ENCODE data around the gene SPIB.

Gene SPIB

DNA sequence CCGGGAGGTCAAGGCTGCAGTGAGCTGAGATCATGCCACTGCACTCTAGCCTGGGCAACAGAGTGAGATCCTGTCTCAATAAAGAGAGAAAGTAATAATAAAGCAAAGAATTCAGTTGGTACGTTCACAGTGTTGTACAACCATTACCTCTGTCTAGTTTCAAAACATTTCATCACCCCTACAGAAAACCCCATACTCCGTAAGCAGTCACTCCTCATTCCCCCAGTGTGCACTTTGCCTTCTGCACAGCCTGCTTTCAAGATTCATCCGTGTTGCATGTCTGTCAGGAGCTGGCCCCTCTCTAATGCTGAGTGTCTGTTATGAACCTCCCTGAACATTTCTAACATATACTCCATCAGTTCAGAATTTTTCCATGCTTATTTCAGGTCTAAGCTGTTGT lies 25.1 kb upstream of the SPIB start:
- TF ChIP-seq EZH2phosphoT487 (IDR thresholded peaks at IDR 0.05; ENCODE audit: low read depth) = no peak
- TF ChIP-seq, protein P1, sequence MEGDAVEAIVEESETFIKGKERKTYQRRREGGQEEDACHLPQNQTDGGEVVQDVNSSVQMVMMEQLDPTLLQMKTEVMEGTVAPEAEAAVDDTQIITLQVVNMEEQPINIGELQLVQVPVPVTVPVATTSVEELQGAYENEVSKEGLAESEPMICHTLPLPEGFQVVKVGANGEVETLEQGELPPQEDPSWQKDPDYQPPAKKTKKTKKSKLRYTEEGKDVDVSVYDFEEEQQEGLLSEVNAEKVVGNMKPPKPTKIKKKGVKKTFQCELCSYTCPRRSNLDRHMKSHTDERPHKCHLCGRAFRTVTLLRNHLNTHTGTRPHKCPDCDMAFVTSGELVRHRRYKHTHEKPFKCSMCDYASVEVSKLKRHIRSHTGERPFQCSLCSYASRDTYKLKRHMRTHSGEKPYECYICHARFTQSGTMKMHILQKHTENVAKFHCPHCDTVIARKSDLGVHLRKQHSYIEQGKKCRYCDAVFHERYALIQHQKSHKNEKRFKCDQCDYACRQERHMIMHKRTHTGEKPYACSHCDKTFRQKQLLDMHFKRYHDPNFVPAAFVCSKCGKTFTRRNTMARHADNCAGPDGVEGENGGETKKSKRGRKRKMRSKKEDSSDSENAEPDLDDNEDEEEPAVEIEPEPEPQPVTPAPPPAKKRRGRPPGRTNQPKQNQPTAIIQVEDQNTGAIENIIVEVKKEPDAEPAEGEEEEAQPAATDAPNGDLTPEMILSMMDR (IDR thresholded peaks at IDR 0.05; ENCODE audit: low read depth, low read length) = no peak
- no peak overlapping the region for H3K4me3 ChIP-seq (ENCODE audit: low read length)
- H3K27me3 ChIP-seq (ENCODE audit: low read depth, low read length) = no peaks in the 10 kb centered on the region
- no peaks in the 10 kb centered on the region for H3K9me3 ChIP-seq (ENCODE audit: insufficient read depth, low read length)
- H4K20me1 ChIP-seq (ENCODE audit: insufficient read depth, low read length) = peaks cover 14% of the 10 kb centered on the region
- H3K9ac ChIP-seq (ENCODE audit: low read length) = no peak overlapping the region
- no peaks in the 10 kb centered on the region for H3K4me1 ChIP-seq (ENCODE audit: low read length)
- H3K36me3 ChIP-seq (replicated peaks; ENCODE audit: low read depth, low read length) = peaks cover 45% of the 10 kb centered on the region
- peaks cover 87% of the 10 kb centered on the region for H3K79me2 ChIP-seq (ENCODE audit: low read length)
- H2AFZ ChIP-seq (ENCODE audit: low read depth, low read length) = no peak overlapping the region
- H3K4me2 ChIP-seq (ENCODE audit: low read length) = no peak overlapping the region
- H3K27ac ChIP-seq (ENCODE audit: low read length) = no peak overlapping the region

DNA sequence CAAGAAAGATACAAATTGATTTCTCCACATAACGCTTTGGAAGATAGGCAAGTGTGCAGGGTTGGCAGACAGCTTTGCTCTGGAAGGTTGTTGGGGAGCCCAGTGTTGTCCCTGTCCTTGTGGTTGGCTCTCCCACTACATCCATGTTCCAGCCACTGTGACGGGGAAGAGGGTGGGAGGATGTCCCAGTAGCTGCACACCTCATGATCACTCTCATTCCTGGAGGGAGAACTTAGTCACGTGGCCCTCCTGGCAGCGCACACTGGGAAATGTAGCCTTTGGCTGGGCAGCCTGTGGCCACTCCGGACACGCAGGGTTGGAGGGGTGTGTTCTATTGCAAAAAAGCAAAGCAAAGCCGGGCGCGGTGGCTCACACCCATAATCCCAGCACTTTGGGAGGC lies 24.7 kb upstream of the SPIB start:
- Histone ChIP-seq H3K4me1 (ENCODE audit: low read length) (no peaks in the 10 kb centered on the region), H4K20me1 (ENCODE audit: insufficient read depth, low read length) (peaks cover 17% of the 10 kb centered on the region), H3K27me3 (ENCODE audit: low read depth, low read length) (no peaks in the 10 kb centered on the region), H3K79me2 (ENCODE audit: low read length) (peaks cover 87% of the 10 kb centered on the region), H3K9me3 (ENCODE audit: insufficient read depth, low read length) (no peaks in the 10 kb centered on the region), H2AFZ (ENCODE audit: low read depth, low read length) (no peak overlapping the region), H3K36me3 (replicated peaks; ENCODE audit: low read depth, low read length) (peaks cover 45% of the 10 kb centered on the region), H3K27ac (ENCODE audit: low read length) (no peak overlapping the region), H3K4me3 (ENCODE audit: low read length) (no peak overlapping the region), H3K9ac (ENCODE audit: low read length) (no peak overlapping the region), H3K4me2 (ENCODE audit: low read length) (no peak overlapping the region)
- no peak for TF ChIP-seq EZH2phosphoT487 (IDR thresholded peaks at IDR 0.05; ENCODE audit: low read depth)
- TF ChIP-seq, protein P1 (IDR thresholded peaks at IDR 0.05; ENCODE audit: low read depth, low read length) = no peak

DNA sequence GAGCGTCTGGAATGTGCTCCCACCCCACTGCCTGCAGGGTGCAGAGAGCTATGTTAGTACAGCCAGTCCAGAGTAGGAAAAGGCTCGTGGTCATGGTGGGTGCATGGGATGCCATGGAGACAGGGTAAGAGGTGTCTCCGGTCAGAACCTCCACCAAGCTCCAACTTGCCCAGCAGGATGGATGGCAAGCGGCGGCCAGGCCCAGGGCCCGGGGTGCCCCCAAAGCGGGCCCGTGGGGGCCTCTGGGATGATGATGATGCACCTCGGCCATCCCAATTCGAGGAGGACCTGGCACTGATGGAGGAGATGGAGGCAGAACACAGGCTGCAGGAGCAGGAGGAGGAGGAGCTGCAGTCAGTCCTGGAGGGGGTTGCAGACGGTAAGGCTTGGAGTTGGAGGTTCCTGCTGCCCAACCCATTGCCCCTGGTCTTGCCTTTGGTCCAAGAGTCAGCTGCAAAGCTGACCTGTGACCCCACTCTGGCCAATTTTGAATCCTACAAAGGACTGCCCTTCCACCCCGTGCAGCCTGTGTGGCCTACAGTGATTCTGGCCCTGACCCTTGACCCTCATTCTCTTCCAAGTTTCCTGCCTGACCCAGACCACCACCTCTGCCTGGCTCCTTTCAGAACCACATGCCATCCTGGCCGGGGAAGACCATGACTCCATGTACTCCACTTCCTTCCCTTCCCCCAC lies 19.9 kb upstream of the SPIB start:
- Histone ChIP-seq H3K79me2 (ENCODE audit: low read length) (peaks cover 60% of the 10 kb centered on the region), H3K36me3 (replicated peaks; ENCODE audit: low read depth, low read length) (peaks cover 47% of the 10 kb centered on the region)

DNA sequence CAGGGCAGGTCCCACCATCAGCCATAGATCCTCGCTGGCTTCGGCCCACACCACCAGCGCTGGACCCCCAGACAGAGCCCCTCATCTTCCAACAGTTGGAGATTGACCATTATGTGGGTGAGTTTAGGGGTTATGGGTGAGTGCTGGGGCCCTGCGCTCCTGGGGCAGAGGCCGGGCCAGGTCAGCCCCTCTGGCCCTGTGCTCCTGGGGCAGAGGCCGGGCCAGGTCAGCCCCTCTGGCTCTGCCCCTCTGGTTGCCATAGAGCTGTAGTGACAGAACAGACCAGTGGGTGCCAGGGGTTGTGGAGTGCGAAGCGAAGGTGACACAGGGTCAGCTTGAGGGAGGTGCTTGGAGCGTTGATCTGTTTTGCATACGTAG lies 19.4 kb upstream of the SPIB start:
- no peak overlapping the region for H3K4me2 ChIP-seq (ENCODE audit: low read length)
- H3K9ac ChIP-seq (ENCODE audit: low read length) = no peak overlapping the region
- H2AFZ ChIP-seq (ENCODE audit: low read depth, low read length) = no peak overlapping the region
- H3K27ac ChIP-seq (ENCODE audit: low read length) = no peak overlapping the region
- H3K79me2 ChIP-seq (ENCODE audit: low read length) = peaks cover 55% of the 10 kb centered on the region
- no peak overlapping the region for H3K4me3 ChIP-seq (ENCODE audit: low read length)
- peaks cover 46% of the 10 kb centered on the region for H3K36me3 ChIP-seq (replicated peaks; ENCODE audit: low read depth, low read length)
- no peaks in the 10 kb centered on the region for H3K9me3 ChIP-seq (ENCODE audit: insufficient read depth, low read length)
- TF ChIP-seq EZH2phosphoT487 (IDR thresholded peaks at IDR 0.05; ENCODE audit: low read depth) = no peak
- TF ChIP-seq, protein P1 (IDR thresholded peaks at IDR 0.05; ENCODE audit: low read depth, low read length) = no peak
- H4K20me1 ChIP-seq (ENCODE audit: insufficient read depth, low read length) = peaks cover 10% of the 10 kb centered on the region; the same call in 1 of the 2 replicates
- no peaks in the 10 kb centered on the region for H3K4me1 ChIP-seq (ENCODE audit: low read length)
- H3K27me3 ChIP-seq (ENCODE audit: low read depth, low read length) = no peaks in the 10 kb centered on the region

More for the DNA sequence above, 19.9 kb upstream of the SPIB start:
- TF ChIP-seq EZH2phosphoT487 (IDR thresholded peaks at IDR 0.05; ENCODE audit: low read depth) = no peak
- TF ChIP-seq, protein P1 (IDR thresholded peaks at IDR 0.05; ENCODE audit: low read depth, low read length) = no peak
- Histone ChIP-seq H3K27me3 (ENCODE audit: low read depth, low read length) (no peaks in the 10 kb centered on the region), H3K4me2 (ENCODE audit: low read length) (no peak overlapping the region), H3K4me3 (ENCODE audit: low read length) (no peak overlapping the region), H3K27ac (ENCODE audit: low read length) (no peak overlapping the region), H3K9ac (ENCODE audit: low read length) (no peak overlapping the region), H2AFZ (ENCODE audit: low read depth, low read length) (no peak overlapping the region), H3K4me1 (ENCODE audit: low read length) (no peaks in the 10 kb centered on the region), H4K20me1 (ENCODE audit: insufficient read depth, low read length) (peaks cover 10% of the 10 kb centered on the region), H3K9me3 (ENCODE audit: insufficient read depth, low read length) (no peaks in the 10 kb centered on the region)

Data from OCI-LY3 (cell line).